Neutrophil (primary cell): ENCODE results near the gene MANF.

Source experiments
- H3K27ac ChIP-seq: fragments of 200-600 bp; sonication (generic); 2 replicates; pipeline ENCODE4 v1.5.1; 2016; ENCODE audit warnings: mild to moderate bottlenecking, moderate library complexity
- H3K27me3 ChIP-seq: fragments of 200-600 bp; sonication (generic); 2 replicates; pipeline ENCODE4 v1.6.0; 2016; ENCODE audit warnings: mild to moderate bottlenecking
- H3K36me3 ChIP-seq: fragments of 200-600 bp; sonication (generic); 2 replicates; pipeline ENCODE4 v1.5.1; 2017
- H3K4me1 ChIP-seq, 2 experiments: fragments of 200-600 bp in 1 of 2; sonication (generic) in 1 of 2; 1 replicate in 1 of 2; 2 replicates in 1 of 2; pipeline versions ENCODE4 v1.5.1 to v1.6.1; 2013 to 2016; ENCODE audit warnings: low read depth in 1 of 2, low read length in 1 of 2, mild to moderate bottlenecking in 1 of 2, moderate library complexity in 1 of 2; ENCODE audit not compliant: control insufficient read depth in 1 of 2, insufficient read depth in 1 of 2
- H3K4me3 ChIP-seq, 2 experiments: fragments of 200-600 bp in 1 of 2; sonication (generic) in 1 of 2; 1 replicate in 1 of 2; 2 replicates in 1 of 2; pipeline ENCODE4 v1.5.1; 2013 to 2016; ENCODE audit warnings: low read depth in 1 of 2, low read length in 1 of 2, mild to moderate bottlenecking in 1 of 2, moderate library complexity in 1 of 2
- H3K9me3 ChIP-seq: fragments of 200-600 bp; sonication (generic); 2 replicates; pipeline ENCODE4 v1.5.1; 2016
- CTCF ChIP-seq: fragments of 200-600 bp; sonication (generic); IDR thresholded peaks from 2 replicates; pipeline ENCODE4 v1.5.1; 2016; ENCODE audit warnings: antibody characterized with exemption

The MANF gene

GRCh38 chr3:51388286-51389029, 3.4 kb downstream of the MANF start:
- Histone ChIP-seq H3K27ac (no peak overlapping the region), H3K9me3 (no peaks in the 10 kb centered on the region), H3K27me3 (no peaks in the 10 kb centered on the region), H3K4me1 (peaks cover 52 to 53% of the 10 kb centered on the region in 2 experiments), H3K36me3 (peaks cover 20% of the 10 kb centered on the region), H3K4me3 (no peak overlapping the region)
- TF ChIP-seq CTCF = no peak

GRCh38 chr3:51389423-51390183, 4.5 kb downstream of the MANF start:
- peaks cover 29% of the 10 kb centered on the region for H3K36me3 ChIP-seq
- H3K9me3 ChIP-seq = no peaks in the 10 kb centered on the region
- peak; percentile 75 for TF ChIP-seq CTCF
- no peak overlapping the region for H3K4me3 ChIP-seq
- no peaks in the 10 kb centered on the region for H3K27me3 ChIP-seq
- H3K27ac ChIP-seq = peak overlapping the region; percentile 90
- H3K4me1 ChIP-seq = peaks cover 43 to 46% of the 10 kb centered on the region in 2 experiments

GRCh38 chr3:51390246-51391074, 5.4 kb downstream of the MANF start:
- H3K36me3 ChIP-seq = peaks cover 38% of the 10 kb centered on the region
- H3K9me3 ChIP-seq = no peaks in the 10 kb centered on the region
- peak; percentile 88 for TF ChIP-seq CTCF
- H3K27ac ChIP-seq = peak overlapping the region; percentile 90
- H3K27me3 ChIP-seq = no peaks in the 10 kb centered on the region
- peaks cover 43% of the 10 kb centered on the region in 2 experiments for H3K4me1 ChIP-seq
- H3K4me3 ChIP-seq = peak overlapping the region; percentile 65 to 69

- Histone ChIP-seq H3K4me1 (peaks cover 36 to 37% of the 10 kb centered on the region in 2 experiments), H3K9me3 (no peaks in the 10 kb centered on the region), H3K36me3 (peaks cover 45% of the 10 kb centered on the region), H3K27ac (peak within 1 kb of the TSS; percentile 90), H3K27me3 (no peaks in the 10 kb centered on the region), H3K4me3 (peak within 1 kb of the TSS; percentile 65 to 69)
- no peak for TF ChIP-seq CTCF
Observed at GRCh38 chr3:51391075-51391565, 6.0 kb downstream of the MANF start, which contains the start of gene RBM15B. Gene RBM15B, plus strand, starts transcription at chr3:51391285. Its CDS starts 115 bp downstream, at chr3:51391400.
